ENCODE data around the gene SNORC. TPM values are rescaled to one million over a fixed set of nuclear protein-coding genes. Genes with fewer than 3 reads are reported as not detected.

The SNORC gene
- total and polyA plus RNA-seq, 2 of the 13 experiments (the other 11 are each of a cell fraction or from before 2014, with no cell fraction given): 59.1 to 86.1 TPM

DNA sequence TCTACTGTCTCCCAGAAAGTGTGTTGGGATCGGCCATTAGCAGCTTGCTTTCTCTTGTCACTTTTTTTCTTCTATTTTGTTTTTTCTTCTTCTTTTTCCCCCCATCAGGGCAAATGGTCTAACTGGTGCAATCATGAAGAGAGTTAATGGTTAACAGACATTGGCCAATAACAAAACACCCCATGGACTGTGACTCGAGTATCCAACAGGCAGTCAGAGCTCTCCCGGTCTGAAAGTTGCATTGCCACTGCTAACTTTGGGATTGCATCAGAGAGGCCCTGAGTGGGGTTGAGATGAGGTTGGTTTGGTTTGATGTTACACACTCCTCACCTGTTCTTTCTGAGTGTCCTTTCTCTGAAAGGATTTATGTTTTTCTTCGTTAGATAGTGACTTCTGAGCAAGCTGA, 12.9 kb upstream of the SNORC start (continued):
- TF ChIP-seq SOX13 (IDR thresholded peaks at IDR 0.05) (peak; percentile 55; the same call in 1 of the 2 replicates), SOX13 (CRISPR knock-in tag; conservative IDR thresholded peaks at IDR 0.05 in 1 of 2, IDR thresholded peaks at IDR 0.05 in 1 of 2) (peak in 1 of 2 experiments; percentile 90; a peak in 2 of 4 replicates), ZFP1 (CRISPR knock-in tag; IDR thresholded peaks at IDR 0.05) (peak; percentile 63; the same call in 1 of the 2 replicates), HDAC1 (CRISPR knock-in tag; IDR thresholded peaks at IDR 0.05) (peak; percentile 59), ZNF382 (CRISPR knock-in tag; IDR thresholded peaks at IDR 0.05; ENCODE audit: borderline replicate concordance) (no peak), TAF1 (CRISPR knock-in tag; IDR thresholded peaks at IDR 0.05) (peak; percentile 46; the same call in 1 of the 2 replicates), KLF12 (CRISPR knock-in tag; IDR thresholded peaks at IDR 0.05; ENCODE audit: borderline replicate concordance) (no peak), ZNF232 (CRISPR knock-in tag; IDR thresholded peaks at IDR 0.05; ENCODE audit: borderline replicate concordance) (no peak), PRPF4 (IDR thresholded peaks at IDR 0.05; ENCODE audit: low read depth, low read length, poor library complexity, severe bottlenecking) (no peak), ZNF20 (CRISPR knock-in tag; IDR thresholded peaks at IDR 0.05) (no peak), POLR2AphosphoS2 (IDR thresholded peaks at IDR 0.05; ENCODE audit: low read depth, low read length) (no peak), ZNF124 (CRISPR knock-in tag; IDR thresholded peaks at IDR 0.05) (peak; percentile 80; the same call in 1 of the 2 replicates), SALL2 (CRISPR knock-in tag; IDR thresholded peaks at IDR 0.05) (peak; percentile 65; the same call in 1 of the 2 replicates), PCBP2 (optimal IDR thresholded peaks at IDR 0.05; ENCODE audit: low read depth, low read length, poor library complexity, severe bottlenecking) (no peak), MZF1 (CRISPR knock-in tag; IDR thresholded peaks at IDR 0.05; ENCODE audit: borderline replicate concordance) (no peak), FOXJ3 (CRISPR knock-in tag; IDR thresholded peaks at IDR 0.05; ENCODE audit: borderline replicate concordance) (peak; percentile 92; the same call in 1 of the 2 replicates), HNRNPLL (IDR thresholded peaks at IDR 0.05; ENCODE audit: low read depth, low read length, poor library complexity, severe bottlenecking) (no peak), CC2D1A (CRISPR knock-in tag; IDR thresholded peaks at IDR 0.05) (no peak), PBX3 (CRISPR knock-in tag; IDR thresholded peaks at IDR 0.05; ENCODE audit: borderline replicate concordance) (no peak), FOSL2 (CRISPR knock-in tag; IDR thresholded peaks at IDR 0.05) (peak; percentile 89), ZNF678 (CRISPR knock-in tag; IDR thresholded peaks at IDR 0.05) (no peak), NR1H2 (CRISPR knock-in tag; IDR thresholded peaks at IDR 0.05; ENCODE audit: borderline replicate concordance, low read depth) (no peak), ZNF24 (IDR thresholded peaks at IDR 0.05) (peak; percentile 57; the same call in 1 of the 2 replicates), ZNF503 (CRISPR knock-in tag; IDR thresholded peaks at IDR 0.05) (peak; percentile 69)
- TF ChIP-seq, protein P1, sequence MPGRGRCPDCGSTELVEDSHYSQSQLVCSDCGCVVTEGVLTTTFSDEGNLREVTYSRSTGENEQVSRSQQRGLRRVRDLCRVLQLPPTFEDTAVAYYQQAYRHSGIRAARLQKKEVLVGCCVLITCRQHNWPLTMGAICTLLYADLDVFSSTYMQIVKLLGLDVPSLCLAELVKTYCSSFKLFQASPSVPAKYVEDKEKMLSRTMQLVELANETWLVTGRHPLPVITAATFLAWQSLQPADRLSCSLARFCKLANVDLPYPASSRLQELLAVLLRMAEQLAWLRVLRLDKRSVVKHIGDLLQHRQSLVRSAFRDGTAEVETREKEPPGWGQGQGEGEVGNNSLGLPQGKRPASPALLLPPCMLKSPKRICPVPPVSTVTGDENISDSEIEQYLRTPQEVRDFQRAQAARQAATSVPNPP (CRISPR knock-in tag; IDR thresholded peaks at IDR 0.05): peak; percentile 70; the same call in 1 of the 2 replicates
- TF ChIP-seq, protein P2, sequence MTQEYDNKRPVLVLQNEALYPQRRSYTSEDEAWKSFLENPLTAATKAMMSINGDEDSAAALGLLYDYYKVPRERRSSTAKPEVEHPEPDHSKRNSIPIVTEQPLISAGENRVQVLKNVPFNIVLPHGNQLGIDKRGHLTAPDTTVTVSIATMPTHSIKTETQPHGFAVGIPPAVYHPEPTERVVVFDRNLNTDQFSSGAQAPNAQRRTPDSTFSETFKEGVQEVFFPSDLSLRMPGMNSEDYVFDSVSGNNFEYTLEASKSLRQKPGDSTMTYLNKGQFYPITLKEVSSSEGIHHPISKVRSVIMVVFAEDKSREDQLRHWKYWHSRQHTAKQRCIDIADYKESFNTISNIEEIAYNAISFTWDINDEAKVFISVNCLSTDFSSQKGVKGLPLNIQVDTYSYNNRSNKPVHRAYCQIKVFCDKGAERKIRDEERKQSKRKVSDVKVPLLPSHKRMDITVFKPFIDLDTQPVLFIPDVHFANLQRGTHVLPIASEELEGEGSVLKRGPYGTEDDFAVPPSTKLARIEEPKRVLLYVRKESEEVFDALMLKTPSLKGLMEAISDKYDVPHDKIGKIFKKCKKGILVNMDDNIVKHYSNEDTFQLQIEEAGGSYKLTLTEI (CRISPR knock-in tag; conservative IDR thresholded peaks at IDR 0.05): no peak
